ENCODE data around the gene TIGD3.

GRCh38 chr11:65398362-65398910, 43.9 kb downstream of the TIGD3 start:
- TF ChIP-seq SUZ12 (IDR thresholded peaks at IDR 0.05) (no peak), SP1 (IDR thresholded peaks at IDR 0.05) (no peak), TARDBP (IDR thresholded peaks at IDR 0.05) (no peak), L3MBTL2 (conservative IDR thresholded peaks at IDR 0.05) (no peak), FOXK2 (IDR thresholded peaks at IDR 0.05) (no peak), HDGF (IDR thresholded peaks at IDR 0.05; ENCODE audit: borderline replicate concordance) (no peak), FOXM1 (IDR thresholded peaks at IDR 0.05; ENCODE audit: borderline replicate concordance) (no peak), ARNT (IDR thresholded peaks at IDR 0.05) (no peak), ZNF384 (IDR thresholded peaks at IDR 0.05) (no peak), PKNOX1 (IDR thresholded peaks at IDR 0.05) (no peak)
